Activated effector memory CD4-positive, alpha-beta T cell treated with Interleukin-2 at 50 U/mL for 16 hours (primary cell): ENCODE results near the gene NAA10.

Source experiments
- DNase-seq: peaks from one replicate; pipeline ENCODE4 v3.0.0-alpha.2; 2020

NAA10 gene

DNA sequence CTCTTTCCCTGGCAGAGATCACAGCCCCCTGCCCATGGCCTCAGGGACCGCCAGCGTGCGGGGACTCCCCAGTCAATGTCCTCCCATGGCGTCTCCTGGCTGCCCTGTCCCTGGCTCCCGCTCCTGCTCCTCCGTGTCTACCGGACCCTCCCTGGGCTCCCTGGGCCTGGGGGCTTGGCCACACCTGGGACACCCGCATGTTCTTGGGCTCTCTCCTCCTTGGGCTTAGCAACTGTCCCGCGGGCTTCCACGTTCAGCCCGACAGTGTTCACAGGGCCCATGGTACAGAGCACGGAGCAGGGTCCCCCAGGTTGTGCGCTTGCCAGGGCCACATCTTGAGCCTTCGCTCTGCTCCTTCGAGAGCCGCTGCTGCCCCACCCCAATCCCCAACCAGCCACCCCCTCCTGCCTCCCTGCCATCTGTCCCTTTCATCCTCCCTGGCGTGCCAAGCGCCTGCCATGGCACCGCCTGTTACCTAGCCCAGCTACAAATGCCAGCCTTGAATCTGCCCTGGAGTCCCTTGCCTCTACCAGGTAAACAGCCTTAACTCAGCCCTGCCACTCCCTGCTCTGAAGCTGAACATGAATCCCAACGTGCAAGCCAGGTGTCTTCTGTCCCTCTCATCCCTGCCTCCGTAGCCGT is 26.5 kb downstream of the NAA10 start:
- no peak for DNase-seq

DNA sequence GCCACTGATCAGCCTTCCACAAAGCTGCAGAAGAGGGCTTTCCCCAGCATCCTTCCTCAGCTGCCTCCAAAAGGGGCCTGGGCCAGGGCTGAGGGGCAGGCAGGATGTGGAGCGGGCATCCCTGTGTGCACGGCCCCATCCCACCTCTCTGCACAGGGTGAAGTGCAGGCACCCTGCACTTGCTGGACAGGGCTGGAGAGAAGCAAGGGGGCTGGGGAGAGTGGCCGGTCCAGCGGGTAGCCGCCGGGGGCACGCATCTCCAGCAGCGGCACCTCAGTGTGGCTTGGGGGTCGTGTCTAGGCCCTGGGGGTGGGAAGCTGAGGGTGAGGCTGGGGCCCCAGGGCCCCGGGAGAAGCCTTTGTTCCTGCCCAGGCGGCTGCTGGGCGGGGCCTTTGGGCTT is 27.4 kb downstream of the NAA10 start:
- DNase-seq: no peak

DNA sequence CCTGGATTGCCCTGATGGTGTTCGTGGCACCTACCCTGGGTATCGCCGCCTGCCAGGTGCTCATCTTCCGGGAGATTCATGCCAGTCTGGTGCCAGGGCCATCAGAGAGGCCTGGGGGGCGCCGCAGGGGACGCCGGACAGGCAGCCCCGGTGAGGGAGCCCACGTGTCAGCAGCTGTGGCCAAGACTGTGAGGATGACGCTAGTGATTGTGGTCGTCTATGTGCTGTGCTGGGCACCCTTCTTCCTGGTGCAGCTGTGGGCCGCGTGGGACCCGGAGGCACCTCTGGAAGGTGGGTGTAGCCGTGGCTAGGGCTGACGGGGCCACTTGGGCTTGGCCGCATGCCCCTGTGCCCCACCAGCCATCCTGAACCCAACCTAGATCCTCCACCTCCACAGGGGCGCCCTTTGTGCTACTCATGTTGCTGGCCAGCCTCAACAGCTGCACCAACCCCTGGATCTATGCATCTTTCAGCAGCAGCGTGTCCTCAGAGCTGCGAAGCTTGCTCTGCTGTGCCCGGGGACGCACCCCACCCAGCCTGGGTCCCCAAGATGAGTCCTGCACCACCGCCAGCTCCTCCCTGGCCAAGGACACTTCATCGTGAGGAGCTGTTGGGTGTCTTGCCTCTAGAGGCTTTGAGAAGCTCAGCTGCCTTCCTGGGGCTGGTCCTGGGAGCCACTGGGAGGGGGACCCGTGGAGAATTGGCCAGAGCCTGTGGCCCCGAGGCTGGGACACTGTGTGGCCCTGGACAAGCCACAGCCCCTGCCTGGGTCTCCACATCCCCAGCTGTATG is 28.5 kb downstream of the NAA10 start:
- no peak for DNase-seq

DNA sequence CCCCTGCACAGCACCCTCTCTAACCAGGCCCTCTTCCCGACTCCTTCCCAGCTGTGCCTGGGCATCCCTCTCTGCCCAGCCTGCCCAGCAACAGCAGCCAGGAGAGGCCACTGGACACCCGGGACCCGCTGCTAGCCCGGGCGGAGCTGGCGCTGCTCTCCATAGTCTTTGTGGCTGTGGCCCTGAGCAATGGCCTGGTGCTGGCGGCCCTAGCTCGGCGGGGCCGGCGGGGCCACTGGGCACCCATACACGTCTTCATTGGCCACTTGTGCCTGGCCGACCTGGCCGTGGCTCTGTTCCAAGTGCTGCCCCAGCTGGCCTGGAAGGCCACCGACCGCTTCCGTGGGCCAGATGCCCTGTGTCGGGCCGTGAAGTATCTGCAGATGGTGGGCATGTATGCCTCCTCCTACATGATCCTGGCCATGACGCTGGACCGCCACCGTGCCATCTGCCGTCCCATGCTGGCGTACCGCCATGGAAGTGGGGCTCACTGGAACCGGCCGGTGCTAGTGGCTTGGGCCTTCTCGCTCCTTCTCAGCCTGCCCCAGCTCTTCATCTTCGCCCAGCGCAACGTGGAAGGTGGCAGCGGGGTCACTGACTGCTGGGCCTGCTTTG is 29.2 kb downstream of the NAA10 start:
- DNase-seq: no peak

DNA sequence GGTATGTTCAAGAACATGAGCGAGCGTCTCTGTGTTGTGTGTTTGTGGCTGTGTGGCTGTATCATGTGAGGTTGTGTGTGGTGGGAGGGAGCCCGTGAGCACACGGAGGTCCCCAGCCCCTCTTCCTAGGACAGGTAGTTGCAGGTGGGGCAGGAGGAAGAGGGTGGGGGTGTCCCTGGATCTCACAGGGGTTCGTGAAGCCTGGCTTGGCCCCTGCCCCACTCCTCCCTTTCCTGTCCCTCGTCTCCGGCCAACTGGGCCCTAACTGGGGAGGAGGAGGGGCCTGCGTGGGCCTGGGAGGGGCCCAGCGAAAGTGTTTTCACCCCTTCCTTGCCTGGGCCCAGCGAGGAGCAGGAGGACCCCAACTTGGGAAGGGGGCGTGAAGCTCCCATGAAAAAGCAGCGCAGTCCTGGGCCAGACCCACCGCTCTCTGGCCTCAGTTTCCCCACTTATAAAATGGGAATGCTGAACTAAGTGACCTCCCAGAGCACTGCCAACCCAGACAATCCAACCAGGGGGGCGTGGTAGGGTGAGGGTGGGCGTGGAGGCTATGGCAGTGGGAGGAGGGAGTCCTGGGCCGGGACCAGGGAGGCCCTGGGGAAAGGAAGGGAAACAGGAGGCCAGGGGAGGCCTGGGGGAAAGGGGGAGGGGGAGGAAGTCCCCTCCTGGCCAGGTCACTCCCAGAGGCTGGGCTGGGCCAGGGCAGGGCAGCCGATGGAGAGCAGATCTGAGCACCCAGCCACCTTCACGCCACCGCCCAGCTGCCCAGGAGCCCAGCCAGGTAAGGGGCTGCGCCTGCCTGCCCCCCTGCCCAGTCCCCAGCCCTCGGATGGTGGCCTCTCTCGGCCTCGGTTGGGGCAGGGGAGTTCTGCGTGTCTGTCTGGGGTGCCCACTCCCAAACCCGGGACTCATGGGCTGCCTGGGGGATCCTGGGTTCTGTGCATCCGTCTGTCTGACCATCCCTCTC is 30.6 kb downstream of the NAA10 start, which contains the start of gene AVPR2:
Gene AVPR2 (plus strand): TSS at position 683 of the 967 bp plus-strand sequence. CDS start 473 bp downstream, outside the sequence.
- no peak for DNase-seq

DNA sequence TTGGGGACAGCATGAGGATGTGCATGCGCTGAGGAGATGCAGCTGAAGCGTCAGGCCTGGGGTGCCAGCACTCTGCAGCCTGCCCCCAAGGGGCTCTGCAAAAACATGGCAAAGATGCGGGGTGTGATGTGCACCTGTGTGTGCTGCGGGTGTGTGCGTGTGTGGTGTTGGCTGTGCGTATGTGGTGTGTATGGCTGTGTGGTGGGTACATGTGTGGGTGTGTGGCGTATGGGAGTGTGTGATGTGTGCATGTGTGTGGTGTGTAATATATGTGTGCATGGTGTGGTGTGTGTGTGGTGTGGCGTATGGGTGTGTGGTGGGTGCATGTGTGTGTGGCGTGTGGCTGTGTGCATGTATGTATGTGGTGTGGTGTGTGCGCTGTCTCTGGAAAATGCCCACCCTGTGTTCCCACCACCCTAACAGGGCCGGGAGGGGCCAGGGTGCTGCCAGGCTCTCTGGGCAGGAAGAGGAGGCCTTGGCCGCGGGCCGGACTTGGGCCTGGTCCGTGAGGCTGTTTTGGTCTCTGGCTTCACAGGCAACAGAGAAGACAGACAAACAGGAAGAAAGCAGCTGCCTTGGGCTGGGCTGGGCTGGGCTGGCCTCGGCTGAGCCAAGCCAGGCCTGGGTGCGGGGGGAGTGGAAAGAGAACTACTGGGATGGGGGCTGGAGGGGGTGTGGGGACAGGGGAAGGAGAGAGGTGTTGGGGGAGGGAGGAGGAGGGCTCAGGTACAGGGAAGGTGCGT is 31.4 kb downstream of the NAA10 start:
- no peak for DNase-seq

DNA sequence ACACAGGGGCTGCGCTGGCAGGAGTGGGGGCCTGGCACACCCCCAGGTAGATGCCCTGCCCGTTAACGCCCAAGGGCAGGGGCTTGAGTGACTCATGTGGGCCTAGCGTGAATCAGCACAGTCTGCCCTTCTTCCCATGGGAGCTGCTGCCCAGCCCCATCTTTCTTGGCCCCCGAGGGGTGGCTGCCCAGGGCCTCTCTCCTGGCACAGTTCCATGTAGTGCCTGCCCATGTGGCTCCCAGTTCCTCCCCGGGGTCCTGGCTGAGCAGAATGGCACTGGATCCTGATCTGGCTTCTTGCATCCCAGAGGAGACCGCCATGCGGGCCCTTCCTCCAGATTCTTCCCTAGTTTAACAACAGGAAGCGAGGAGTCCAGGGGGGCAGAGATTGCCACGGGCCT is 32.5 kb downstream of the NAA10 start:
- no peak for DNase-seq

DNA sequence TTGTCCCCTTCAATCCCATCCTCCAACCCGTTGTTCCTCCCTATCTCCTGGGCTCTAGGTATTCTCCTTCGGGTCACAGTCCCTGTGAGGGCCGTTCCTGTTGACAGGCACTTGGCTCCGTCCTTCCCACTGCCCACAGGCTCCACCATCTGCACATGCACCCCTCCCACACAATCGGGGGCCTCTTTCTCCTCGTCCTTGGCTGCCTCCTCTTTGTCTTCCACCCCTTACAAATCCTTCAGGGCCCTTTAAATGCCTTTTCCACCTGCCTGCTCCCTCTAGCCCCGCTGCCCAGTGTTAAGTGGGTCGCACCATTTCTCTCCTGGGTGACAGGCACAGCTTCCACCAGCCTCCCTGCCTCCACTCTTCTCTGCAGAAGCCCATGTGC is 33.1 kb downstream of the NAA10 start:
- DNase-seq: no peak

DNA sequence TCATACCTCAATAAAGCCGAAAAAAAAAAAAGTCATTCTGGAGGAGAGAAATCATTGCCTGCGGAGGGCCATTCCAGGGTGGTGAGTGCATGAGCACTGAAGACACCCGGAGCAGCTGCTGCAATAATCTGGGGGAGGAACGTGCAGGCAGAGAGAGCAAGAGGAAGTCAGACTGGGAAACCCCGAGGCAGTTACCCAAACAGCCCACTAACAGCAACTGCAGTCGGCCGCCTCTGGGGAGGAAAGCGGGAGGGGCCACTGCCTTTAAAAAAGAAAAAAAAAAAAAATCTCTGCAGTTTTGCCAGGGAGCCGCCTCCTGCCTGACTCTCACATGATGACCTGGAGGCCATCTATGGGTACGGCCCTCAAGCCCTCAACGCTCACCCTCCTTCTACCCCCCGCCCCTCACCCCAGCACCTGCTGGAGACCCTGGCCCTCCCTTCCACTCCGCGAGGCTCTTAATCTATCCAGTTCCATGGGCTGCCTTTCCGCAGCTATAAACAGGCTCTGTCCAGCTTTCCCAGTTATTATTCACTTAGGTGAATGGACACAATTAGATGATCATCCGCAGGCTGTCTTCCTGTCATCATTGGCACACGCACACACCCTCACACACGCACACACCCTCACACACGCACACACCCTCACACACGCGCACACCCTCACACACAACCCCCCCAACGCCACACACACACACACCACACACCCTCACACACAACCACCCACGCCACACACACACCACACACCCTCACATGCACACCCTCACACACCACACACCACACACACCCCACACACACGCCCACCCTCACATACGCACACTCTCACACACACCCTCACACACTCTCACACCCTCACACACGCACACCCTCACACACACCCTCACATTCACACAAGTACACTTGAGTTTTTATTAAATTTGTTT is 33.7 kb downstream of the NAA10 start:
- DNase-seq: peak; percentile 42

DNA sequence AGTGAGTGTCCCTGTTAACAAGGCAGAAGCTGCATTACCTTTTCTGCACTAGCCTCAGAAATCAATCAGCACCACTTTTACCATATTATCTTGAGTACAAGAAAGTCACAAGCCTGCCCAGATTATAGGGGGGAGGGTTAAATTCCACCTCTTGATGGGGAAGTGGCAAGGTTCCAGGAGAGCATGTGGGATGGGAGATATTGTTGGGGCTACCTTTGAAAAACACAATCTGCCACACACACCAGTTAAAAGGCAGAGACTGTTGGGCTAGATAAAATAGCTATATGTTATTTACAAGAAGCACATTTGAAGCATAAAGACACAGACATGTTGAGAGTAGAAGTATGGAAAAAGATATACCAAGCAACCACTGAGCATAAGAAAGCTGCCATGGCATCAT is 36.9 kb downstream of the NAA10 start:
- DNase-seq: no peak

DNA sequence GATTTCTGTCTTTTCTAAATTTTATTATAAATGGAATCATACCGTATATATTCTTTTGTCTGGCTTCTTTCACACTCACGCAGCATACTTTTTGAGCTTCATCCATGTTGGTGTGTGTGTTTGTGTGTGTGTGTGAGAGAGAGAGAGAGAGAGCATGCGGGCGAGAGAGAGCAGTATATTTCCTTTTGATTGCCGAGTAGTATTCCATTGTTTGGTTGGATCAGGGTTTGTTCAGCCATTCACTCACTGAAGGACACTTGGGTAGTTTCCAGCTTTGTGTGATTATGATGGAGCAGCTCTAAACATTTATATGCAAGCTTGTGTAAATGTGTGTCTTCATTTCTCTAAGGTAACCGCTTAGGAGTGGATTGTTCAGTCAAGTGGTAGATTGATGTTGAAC is 45.7 kb downstream of the NAA10 start:
- no peak for DNase-seq

DNA sequence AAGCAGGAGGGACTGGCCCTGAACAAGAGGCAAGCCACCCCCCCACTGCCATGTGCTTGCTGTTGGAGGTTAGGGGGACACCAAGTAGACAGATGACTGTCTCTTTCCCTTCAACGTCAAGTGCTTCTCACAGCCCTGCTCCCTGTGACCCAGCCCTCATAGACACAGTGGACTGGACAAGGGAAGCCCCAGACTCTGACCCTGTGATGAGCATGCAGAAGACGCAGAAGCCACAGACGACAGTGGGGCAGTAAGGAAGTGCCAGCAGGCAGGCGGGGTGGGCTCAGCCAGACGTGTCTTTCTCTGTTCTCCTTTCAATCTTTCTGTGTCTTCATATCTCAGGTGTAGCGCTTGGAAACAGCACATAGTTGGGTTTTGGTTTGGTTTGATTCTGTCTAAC is 46.5 kb downstream of the NAA10 start:
- no peak for DNase-seq

DNA sequence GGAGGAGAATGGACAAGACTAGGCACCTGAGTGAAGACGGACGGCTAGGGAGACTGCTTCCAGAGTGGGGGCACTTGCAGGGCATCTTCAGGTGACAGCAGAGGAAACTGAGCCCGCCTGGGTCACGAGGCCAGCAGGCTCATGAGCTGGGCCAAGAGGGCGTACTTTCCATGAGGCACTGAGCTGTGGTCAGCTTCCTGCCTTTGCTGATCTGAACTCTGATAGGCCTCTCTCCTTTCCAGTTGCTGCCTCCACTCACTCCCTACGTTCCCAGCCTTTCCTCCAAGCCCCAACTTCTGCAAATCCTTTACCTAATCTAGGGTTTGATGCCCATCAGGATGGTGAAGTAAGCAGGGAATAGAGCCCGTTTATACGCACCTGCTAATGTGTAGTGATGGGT is 47.5 kb downstream of the NAA10 start:
- DNase-seq: no peak

DNA sequence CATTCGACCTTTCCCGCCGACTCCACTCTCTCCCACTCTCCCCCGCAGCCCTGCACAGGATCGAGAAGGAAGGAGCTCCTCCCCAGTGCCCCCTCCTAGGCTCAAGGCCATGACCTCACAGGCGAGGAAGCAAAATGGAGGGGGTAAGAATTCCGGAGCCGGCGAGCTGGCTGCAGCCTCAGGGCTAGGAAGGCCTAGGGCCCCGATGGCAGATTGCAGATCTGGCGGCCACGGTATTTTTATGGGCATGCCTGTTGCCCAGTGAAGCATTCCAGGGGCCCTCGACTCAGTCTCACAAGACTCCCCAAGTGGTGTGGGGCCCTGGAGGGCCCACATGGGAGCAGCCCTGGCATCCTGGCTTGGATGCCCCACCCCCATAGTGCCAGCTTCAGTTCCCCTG is 47.9 kb downstream of the NAA10 start:
- DNase-seq: no peak

DNA sequence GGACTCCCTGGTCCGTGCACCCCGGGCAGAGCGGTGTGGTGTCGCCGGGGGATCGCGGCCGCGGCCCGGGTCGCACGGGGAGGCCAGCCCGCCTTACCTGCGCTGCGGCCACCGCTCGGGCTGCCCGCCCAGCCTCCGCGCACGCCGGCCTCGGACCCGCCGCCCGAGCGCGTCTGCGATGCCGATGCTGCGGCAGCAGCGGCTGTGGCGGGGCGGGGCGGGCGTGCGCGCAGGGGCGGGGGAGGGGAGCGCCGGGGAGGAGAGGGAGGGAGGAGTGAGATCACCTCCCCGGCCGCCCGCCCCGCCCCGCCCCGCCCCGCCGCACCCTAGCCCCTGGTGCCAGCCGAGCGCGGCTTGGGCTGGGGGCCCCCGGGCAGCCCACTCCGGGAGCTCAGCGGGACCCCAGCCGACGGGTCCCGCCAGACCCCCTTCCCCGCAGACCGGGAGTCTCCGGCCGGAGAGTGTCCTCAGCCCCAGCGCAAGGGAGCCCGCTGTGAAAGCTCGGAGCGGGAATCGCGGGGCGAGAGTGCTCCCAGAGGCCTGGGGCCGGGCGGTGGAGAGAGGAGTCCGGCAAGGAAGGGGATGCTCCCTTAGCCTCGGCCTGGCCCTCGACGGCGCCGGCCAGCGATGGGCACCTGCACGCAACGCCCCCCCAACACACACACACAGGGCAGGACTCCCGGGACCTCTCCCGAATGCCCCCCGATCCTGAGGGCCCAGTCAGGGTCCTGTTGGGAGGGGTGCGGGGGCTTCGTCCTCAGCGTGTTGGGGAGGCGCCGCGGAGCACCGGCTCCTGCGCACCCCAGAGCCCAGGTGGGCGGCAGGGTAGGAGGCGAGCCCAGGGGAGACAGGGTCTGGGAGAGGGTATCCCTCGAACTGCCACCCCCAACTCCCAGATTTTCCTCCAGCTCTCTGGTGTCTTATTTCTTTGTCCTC is 48.6 kb downstream of the NAA10 start, which contains the start of gene L1CAM:
Gene L1CAM (minus strand): TSS at position 206 of the 936 bp plus-strand sequence. CDS start 10,337 bp downstream, outside the sequence.
- DNase-seq: no peak

DNA sequence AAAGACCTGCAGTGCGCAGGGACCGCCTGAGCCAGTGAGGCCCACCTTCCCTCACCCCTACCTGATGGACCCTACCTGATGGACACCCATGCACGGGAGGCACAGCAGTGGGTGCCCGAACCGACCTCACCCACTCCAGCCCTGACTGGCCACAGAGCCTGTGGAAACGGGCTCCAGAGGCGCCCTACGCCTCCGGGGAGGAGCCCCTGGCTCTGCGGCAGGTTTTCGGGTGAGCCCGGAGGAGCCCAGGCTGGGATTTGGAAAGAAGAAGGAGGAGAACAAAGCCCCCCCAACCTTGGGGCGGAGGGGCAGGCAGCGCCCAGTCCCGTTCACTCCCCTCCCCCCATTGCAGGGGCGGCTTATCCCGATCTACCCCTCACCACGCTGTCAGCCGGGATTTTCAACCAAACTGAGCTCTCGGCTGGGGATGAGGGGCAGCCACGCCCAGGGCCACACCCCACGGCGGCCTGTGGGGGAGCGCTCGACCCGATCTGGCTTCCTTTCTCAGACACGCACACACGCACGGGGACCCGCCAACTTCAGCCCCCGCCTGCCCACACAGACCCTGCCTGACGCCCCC is 49.5 kb downstream of the NAA10 start:
- no peak for DNase-seq

DNA sequence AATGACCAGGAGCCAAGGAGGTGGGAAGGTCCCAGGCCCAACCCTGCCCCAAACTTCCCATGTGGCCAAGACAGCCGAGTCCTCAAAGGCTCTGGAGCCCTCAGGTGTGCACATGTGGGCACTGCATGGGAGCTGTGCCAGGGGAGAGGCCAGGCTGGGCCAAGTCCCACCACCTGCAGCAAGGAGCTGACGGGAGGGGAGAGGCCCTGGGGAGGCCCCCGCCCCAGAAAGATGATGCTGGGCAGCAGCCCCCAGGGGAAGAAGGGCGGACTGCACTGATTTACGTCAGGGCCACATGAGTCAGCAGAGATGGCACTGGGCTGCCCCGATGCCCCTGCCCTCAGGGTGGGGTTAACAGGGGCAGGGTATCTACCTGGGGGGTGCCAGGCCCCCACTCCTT is 50.2 kb downstream of the NAA10 start:
- no peak for DNase-seq

DNA sequence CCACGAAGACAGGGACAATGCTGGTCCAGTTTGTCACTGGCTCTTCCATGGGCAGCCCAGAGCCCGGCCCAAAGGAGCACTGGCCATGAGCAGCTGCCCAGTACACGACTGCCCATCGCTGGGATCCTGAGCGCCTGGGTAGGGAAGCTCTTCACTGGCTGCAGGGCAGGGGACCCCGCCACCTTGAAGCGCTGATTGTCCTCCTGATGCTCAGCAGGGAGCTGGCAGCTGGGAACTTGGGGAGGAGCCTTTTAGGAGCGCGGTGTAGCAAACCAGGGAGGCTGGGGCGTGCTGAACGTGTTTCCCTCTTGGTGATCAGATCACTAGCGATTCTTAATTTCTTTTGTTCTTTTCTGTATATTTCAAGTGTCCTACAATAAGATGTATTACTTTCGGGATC is 50.7 kb downstream of the NAA10 start:
- DNase-seq: no peak

DNA sequence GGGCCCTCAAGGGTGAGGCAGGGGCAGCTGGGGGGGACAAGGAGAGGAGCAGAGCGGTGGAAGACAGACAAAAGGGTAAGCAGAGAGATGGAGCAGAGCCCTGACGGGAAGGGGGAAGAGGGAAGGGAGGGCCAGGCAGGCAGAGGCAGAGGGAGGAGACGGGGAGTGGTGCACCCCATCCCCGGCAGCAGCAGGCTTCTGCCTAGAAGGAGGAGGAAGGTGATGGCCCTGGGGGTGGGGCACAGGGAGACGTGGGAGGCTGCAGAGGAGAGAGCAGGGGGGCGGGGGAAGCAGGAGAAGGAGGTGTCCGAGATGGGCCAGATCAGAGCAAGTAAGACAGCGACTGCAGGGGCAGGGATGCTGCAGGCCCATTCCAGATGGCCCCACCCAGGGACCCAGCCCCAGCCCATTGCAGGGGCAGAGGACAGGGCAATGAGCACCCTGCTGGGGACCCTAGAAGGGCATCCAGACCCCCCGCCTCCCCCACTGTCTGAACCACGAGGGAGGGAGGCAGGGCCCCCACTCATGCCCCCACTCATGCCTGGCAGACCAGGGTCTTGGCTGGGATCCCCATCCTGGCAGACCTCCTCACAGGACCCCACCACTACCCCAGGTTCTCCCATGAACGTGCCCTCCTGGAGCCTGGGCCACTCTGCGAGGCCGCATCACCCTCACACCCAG is 51.5 kb downstream of the NAA10 start:
- no peak for DNase-seq
